OCI-LY7 (cell line): ENCODE measurements around the gene SND1. TPM values are rescaled to one million over a fixed set of nuclear protein-coding genes. Genes with fewer than 3 reads are reported as not detected.

Source experiments
- BruUV-seq: library from RNA; stranded (reverse); fragments of 400-500 nt; replicated peaks from 2 replicates; lab custom pipeline; 2021; lab: Mats Ljungman, UMichigan
- CTCF ChIA-PET: fragments of 300-600 bp; sonication (Branson Sonifier 250); formaldehyde crosslinking; loops from one replicate; lab custom pipeline; 2022; ENCODE audit warnings: antibody characterized with exemption; ENCODE audit not compliant: unreplicated experiment; lab: Charles Lee
- POLR2A ChIA-PET: fragments of 300-600 bp; sonication (Branson Sonifier 250); formaldehyde crosslinking; loops from one replicate; lab custom pipeline; 2022; ENCODE audit warnings: antibody characterized with exemption; lab: Charles Lee
- DNase-seq: peaks from one replicate; pipeline ENCODE4 v3.0.0-alpha.2; 2015; ENCODE audit warnings: low spot score
- H2AFZ ChIP-seq: fragments of 200-600 bp; sonication (generic), shearing (Covaris generic); 2 replicates; pipeline ENCODE4 v1.6.1; 2014; ENCODE audit warnings: mild to moderate bottlenecking, antibody characterized with exemption, low read length, moderate library complexity
- H3K27ac ChIP-seq: fragments of 200-600 bp; sonication (generic); 2 replicates; pipeline ENCODE4 v1.5.1; 2014; ENCODE audit warnings: mixed run types, low read depth, mild to moderate bottlenecking, moderate library complexity, low read length, inconsistent platforms; ENCODE audit not compliant: poor library complexity, severe bottlenecking
- H3K36me3 ChIP-seq: fragments of 200-600 bp; sonication (generic); 2 replicates; pipeline ENCODE4 v1.6.1; 2014; ENCODE audit warnings: mild to moderate bottlenecking, antibody characterized with exemption, low read length, moderate library complexity, mixed read lengths; ENCODE audit not compliant: insufficient read depth
- H3K4me1 ChIP-seq: fragments of 200-600 bp; sonication (generic); 2 replicates; pipeline ENCODE4 v1.5.1; 2014; ENCODE audit warnings: mild to moderate bottlenecking, low read length; ENCODE audit not compliant: insufficient read depth, poor library complexity, severe bottlenecking
- H3K4me2 ChIP-seq: fragments of 200-600 bp; sonication (generic); 2 replicates; pipeline ENCODE4 v1.6.1; 2014; ENCODE audit warnings: mild to moderate bottlenecking, low read length
- H3K4me3 ChIP-seq: fragments of 200-600 bp; sonication (generic); 2 replicates; pipeline ENCODE4 v1.5.1; 2014; ENCODE audit warnings: mild to moderate bottlenecking, low read depth, low read length; ENCODE audit not compliant: poor library complexity, severe bottlenecking
- H3K79me2 ChIP-seq: fragments of 200-600 bp; sonication (generic); 2 replicates; pipeline ENCODE4 v1.6.1; 2016; ENCODE audit warnings: low read depth, mild to moderate bottlenecking, low read length, moderate library complexity, mixed read lengths; ENCODE audit not compliant: insufficient read depth
- H3K9me2 ChIP-seq: fragments of 200-600 bp; sonication (generic); 2 replicates; pipeline ENCODE4 v1.6.1; 2016; ENCODE audit warnings: mild to moderate bottlenecking, low read length, mixed read lengths; ENCODE audit not compliant: insufficient read depth
- H3K9me3 ChIP-seq: fragments of 200-600 bp; sonication (generic); 2 replicates; pipeline ENCODE4 v1.6.1; 2014; ENCODE audit warnings: mild to moderate bottlenecking, mixed run types, low read length, mixed read lengths
- H4K20me1 ChIP-seq: fragments of 200-600 bp; sonication (generic); 2 replicates; pipeline ENCODE4 v1.6.1; 2014; ENCODE audit warnings: mild to moderate bottlenecking, antibody characterized with exemption, low read length, moderate library complexity, mixed read lengths; ENCODE audit not compliant: insufficient read depth
- CTCF ChIP-seq: fragments of 200-600 bp; sonication (generic); conservative IDR thresholded peaks from 2 replicates; pipeline ENCODE4 v1.5.1; 2014; ENCODE audit warnings: mild to moderate bottlenecking, antibody characterized with exemption, low read length, moderate library complexity, mixed read lengths
- EZH2phosphoT487 ChIP-seq: fragments of 200-600 bp; sonication (generic); IDR thresholded peaks from 2 replicates; pipeline ENCODE4 v1.6.1; 2018; ENCODE audit warnings: low read depth, borderline replicate concordance, mild to moderate bottlenecking, mixed run types, antibody characterized with exemption, low read length, moderate library complexity, mixed read lengths
- intact Hi-C: fragments of 100-400 bp; cut with micrococcal nuclease; formaldehyde crosslinking; loops from one replicate; pipeline ENCODE4 v1.10.0; 2022; ENCODE audit not compliant: unreplicated experiment
- total RNA-seq, 2 experiments: library from RNA; depleted of rRNA in 1 of 2; stranded (reverse); fragments of >200 nt in 1 of 2; shearing (Covaris generic) in 1 of 2; gene quantifications; 2 replicates each; pipeline ENCODE4 v1.2.3, GENCODE V29; 2014 to 2022

SND1 gene
- total RNA-seq, 2 experiments from 2014 or later, result 111 to 221 TPM

GRCh38 chr7:128099204-128099671 is 447.2 kb downstream of the SND1 start:
- no TSS peak for BruUV-seq
- TF ChIP-seq CTCF (no peak), EZH2phosphoT487 (no peak)
- Histone ChIP-seq H3K9me3 (no peaks in the 10 kb centered on the region), H3K4me2 (no peak overlapping the region), H3K36me3 (peaks cover under 1% of the 10 kb centered on the region; the same call in 1 of the 2 replicates), H3K79me2 (no peaks in the 10 kb centered on the region), H2AFZ (no peak overlapping the region), H3K4me1 (peaks cover 22% of the 10 kb centered on the region), H3K4me3 (no peak overlapping the region), H3K9me2 (no peaks in the 10 kb centered on the region), H3K27ac (no peak overlapping the region), H4K20me1 (no peaks in the 10 kb centered on the region)
- CTCF ChIA-PET, result interaction anchor here (0.6 kb wide), 1 partner anchor 35 kb away, joined by 3 read pairs; no protein-coding TSS in a partner anchor
- DNase-seq, result no peak
- intact Hi-C loops, result no loop called here
- POLR2A ChIA-PET, result interaction anchor here (0.8 kb wide), 1 partner anchor 10 kb away, joined by 4 read pairs; no protein-coding TSS in a partner anchor

GRCh38 chr7:128100225-128100948 is 448.4 kb downstream of the SND1 start:
- BruUV-seq, result no TSS peak
- CTCF ChIA-PET, result no interaction called here
- Histone ChIP-seq H3K4me3 (no peak overlapping the region), H2AFZ (no peak overlapping the region), H3K9me3 (no peaks in the 10 kb centered on the region), H3K9me2 (no peaks in the 10 kb centered on the region), H3K36me3 (no peaks in the 10 kb centered on the region; the same call in 1 of the 2 replicates), H3K79me2 (no peaks in the 10 kb centered on the region), H3K4me2 (no peak overlapping the region), H3K27ac (no peak overlapping the region), H3K4me1 (peaks cover 32% of the 10 kb centered on the region), H4K20me1 (no peaks in the 10 kb centered on the region)
- DNase-seq, result no peak
- POLR2A ChIA-PET, result interaction anchor here (0.7 kb wide), 2 partner anchors 146 to 220 kb away, joined by 3 read pairs; no protein-coding TSS in a partner anchor
- TF ChIP-seq EZH2phosphoT487, result no peak
- no peak for TF ChIP-seq CTCF
- intact Hi-C loops, result loop anchor here (10.0 kb wide), 1 partner anchor 706 kb away; the partner anchor contains the start of gene ZNF800
